MV-4-11 (cell line): Measurements from ENCODE around the gene MED12L.
A peak's percentile ranks its signal among the peaks of the same experiment; 100 is the strongest.

Experiments
- DNase-seq: peaks from one replicate; lab custom pipeline; 2025; lab: John Stamatoyannopoulos, UW

The MED12L gene

GRCh38 chr3:151423091-151423490 lies 337.6 kb downstream of the MED12L start:
- DNase-seq = no peak

- no peak for DNase-seq
Observed at GRCh38 chr3:151425627-151426340, 340.3 kb downstream of the MED12L start.

GRCh38 chr3:151426341-151426657 lies 340.8 kb downstream of the MED12L start:
- peak; percentile 46 for DNase-seq

GRCh38 chr3:151428386-151428785 lies 342.9 kb downstream of the MED12L start:
- DNase-seq = no peak

GRCh38 chr3:151430821-151431484 lies 345.5 kb downstream of the MED12L start:
- no peak for DNase-seq

GRCh38 chr3:151431940-151432339 lies 346.5 kb downstream of the MED12L start:
- DNase-seq = peak; percentile 16

GRCh38 chr3:151432616-151433372 lies 347.3 kb downstream of the MED12L start:
- DNase-seq = no peak

GRCh38 chr3:151434151-151434890 lies 348.9 kb downstream of the MED12L start:
- DNase-seq = no peak

- DNase-seq = no peak
Observed at GRCh38 chr3:151436675-151437446, 351.4 kb downstream of the MED12L start.

- DNase-seq = no peak
Observed at GRCh38 chr3:151437906-151438305, 352.4 kb downstream of the MED12L start.

- DNase-seq = peak; percentile 57
Observed at GRCh38 chr3:151439652-151440125, 354.2 kb downstream of the MED12L start.

GRCh38 chr3:151440940-151441339 lies 355.5 kb downstream of the MED12L start:
- no peak for DNase-seq

- DNase-seq = no peak
Observed at GRCh38 chr3:151443583-151443982, 358.1 kb downstream of the MED12L start.

GRCh38 chr3:151445273-151446001 lies 360.0 kb downstream of the MED12L start:
- peak; percentile 98 for DNase-seq

GRCh38 chr3:151446002-151446340 lies 360.5 kb downstream of the MED12L start:
- DNase-seq = no peak

- DNase-seq = no peak
Observed at GRCh38 chr3:151452368-151452767, 366.9 kb downstream of the MED12L start.

- no peak for DNase-seq
Observed at GRCh38 chr3:151452841-151453240, 367.4 kb downstream of the MED12L start.

GRCh38 chr3:151456065-151456464 lies 370.6 kb downstream of the MED12L start:
- no peak for DNase-seq

- DNase-seq = no peak
Observed at GRCh38 chr3:151459358-151459757, 373.9 kb downstream of the MED12L start.

- no peak for DNase-seq
Observed at GRCh38 chr3:151460228-151460627, 374.8 kb downstream of the MED12L start.
